ENCODE measurements around the gene MCM9.

GRCh38 chr6:118899948-118900347 lies 35.0 kb downstream of the MCM9 start:
- TF ChIP-seq CTCF (IDR thresholded peaks at IDR 0.05 in 4 of 5, conservative IDR thresholded peaks at IDR 0.05 in 1 of 5) (no peak), POLR2A (IDR thresholded peaks at IDR 0.05) (no peak)
